GDM1 (cell line): ENCODE measurements around the gene AGMAT.

ENCODE experiments used
- DNase-seq: peaks from one replicate; lab custom pipeline; 2025; lab: John Stamatoyannopoulos, UW

The AGMAT gene

DNA sequence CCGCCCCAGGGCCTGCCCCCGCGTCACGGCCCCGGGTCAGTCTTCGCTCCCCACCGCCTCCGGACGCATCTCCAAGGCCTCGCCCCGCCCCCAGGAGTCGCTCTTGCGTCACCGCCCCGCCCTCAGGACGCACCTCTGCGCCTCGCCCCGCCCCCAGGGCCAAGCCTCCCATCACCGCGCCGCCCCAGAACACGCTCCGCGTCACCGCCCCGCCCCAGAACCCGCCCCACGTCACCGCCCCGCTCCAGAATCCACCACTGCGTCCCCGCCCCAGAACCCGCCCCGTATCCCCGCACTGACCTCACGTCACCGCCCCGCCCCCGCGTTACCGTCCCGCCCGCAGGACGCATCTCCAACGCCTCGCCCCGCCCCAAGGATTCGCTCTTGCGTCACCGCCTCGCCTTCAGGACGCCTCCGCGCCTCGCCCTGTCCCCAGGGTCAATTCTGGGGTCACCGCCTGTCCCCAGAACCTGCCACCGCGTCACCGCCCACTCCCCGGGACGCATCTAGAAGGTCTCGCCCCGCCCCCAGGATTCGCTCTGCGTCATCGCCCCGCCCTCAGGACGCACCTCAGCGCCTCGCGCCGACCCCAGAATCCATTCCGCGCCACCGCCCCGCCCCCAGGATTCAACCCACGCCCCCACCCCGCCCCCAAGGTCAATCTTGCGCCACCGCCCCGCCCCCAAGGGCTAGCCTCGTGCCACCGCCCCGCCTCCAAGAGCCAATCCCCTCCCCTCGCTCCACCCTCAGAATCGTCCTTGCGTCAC, 60.4 kb downstream of the AGMAT start:
- DNase-seq: peak; percentile 98

DNA sequence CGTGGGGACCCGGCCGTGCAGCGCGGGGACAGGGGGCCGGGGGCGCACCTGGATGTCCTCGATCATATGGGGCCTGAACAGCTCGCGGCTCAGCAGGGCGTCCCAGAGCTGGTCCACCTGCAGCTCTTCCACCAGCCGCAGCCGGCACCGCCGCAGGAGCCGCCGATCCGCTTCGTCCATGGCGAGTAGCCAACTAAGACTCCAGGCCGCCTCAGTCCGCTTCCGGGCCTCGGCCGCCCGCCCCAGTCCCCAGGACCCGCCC, 60.9 kb downstream of the AGMAT start, which contains the start of gene CASP9:
Gene CASP9, minus strand, starts transcription at position 195 of the 262 bp plus-strand sequence. Its CDS starts 15 bp downstream, at position 180.
- no peak for DNase-seq

DNA sequence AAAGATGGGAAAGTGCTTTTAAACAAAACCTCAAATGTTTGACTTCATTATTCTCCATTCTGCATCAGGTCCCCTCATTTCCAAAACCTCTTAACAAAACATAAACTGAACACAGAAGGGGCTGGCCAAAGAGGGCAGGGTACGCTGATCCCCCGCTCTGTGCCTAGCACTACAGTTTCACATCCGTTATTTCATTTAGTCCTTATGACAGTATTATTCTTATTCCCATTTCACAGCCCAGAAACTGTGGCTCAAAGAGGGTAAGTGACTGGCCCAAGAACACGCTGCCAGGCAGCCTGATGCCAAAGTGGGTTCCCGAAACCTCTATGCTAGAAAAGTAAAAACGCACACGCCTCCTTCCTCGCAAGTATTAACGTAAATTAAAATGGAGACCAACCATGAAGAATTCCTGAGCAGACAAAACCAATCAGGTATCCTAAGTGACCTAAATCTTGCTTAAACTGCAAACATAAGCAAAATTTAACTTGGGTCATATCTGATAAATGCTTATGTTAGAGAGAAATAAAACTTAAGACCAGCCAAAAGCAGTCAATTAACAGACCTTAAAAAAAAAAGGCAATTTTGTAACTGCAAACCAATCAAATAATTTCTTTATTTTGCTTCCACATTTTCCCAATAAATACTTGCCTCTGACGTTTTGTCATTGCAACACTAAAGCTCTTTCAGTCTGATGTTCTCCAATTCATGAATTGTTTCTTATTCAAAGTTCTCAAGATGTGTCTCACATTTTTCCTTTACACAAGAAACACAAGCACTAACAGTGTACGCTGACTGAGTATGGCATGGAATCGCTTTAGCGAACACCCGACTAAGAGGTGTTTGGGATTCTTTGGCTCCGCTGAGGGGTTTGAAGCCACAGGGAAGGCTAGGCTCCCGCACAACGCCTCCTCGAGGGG, 61.5 kb downstream of the AGMAT start:
- no peak for DNase-seq

DNA sequence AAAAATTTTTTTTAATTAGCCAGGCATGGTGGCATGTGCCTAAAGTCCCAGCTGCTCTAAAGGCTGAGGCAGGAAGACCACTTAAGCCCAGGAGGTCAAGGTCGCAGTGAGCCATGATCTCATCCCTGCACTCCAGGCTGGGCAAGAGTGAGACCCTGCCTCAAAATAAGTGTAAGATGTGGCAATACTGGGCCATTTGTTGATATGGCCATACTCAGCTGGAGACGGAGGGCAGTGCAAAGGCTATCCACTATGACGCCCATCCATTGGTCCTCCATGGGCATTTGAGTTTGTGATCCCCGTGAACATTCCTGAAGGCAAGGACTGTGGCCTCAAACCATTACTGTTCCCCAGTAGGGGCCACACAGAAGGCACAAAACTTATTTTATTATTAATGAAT, 62.3 kb downstream of the AGMAT start:
- DNase-seq: no peak
